Activated naive CD4-positive, alpha-beta T cell treated with anti-CD3 and anti-CD28 coated beads, Interleukin-2, amount 50 U/mL, for 24 hours (primary cell): ENCODE measurements around the gene MICB.
A peak's percentile ranks its signal among the peaks of the same experiment; 100 is the strongest.

Source experiments
- H3K27ac Mint-ChIP-seq: one replicate; pipeline ENCODE4 v1.8.0; 2021; ENCODE audit warnings: mild to moderate bottlenecking, mixed read lengths
- H3K27me3 Mint-ChIP-seq: one replicate; pipeline ENCODE4 v1.8.0; 2021; ENCODE audit warnings: mixed read lengths
- H3K36me3 Mint-ChIP-seq: one replicate; pipeline ENCODE4 v1.8.0; 2021; ENCODE audit warnings: mixed read lengths
- H3K4me1 Mint-ChIP-seq: one replicate; pipeline ENCODE4 v1.8.0; 2021; ENCODE audit warnings: mixed read lengths
- H3K4me3 Mint-ChIP-seq: one replicate; pipeline ENCODE4 v1.8.0; 2021; ENCODE audit warnings: mild to moderate bottlenecking, mixed read lengths
- H3K9me3 Mint-ChIP-seq: one replicate; pipeline ENCODE4 v1.8.0; 2021; ENCODE audit warnings: mixed read lengths

MICB gene

GRCh38 chr6:31558631-31559500 is 60.9 kb downstream of the MICB start:
- Mint-ChIP-seq H3K36me3 (peaks cover 25% of the 10 kb centered on the region), H3K9me3 (no peaks in the 10 kb centered on the region), H3K4me3 (peak overlapping the region; percentile 81), H3K27me3 (no peaks in the 10 kb centered on the region), H3K4me1 (peaks cover 76% of the 10 kb centered on the region), H3K27ac (peak overlapping the region; percentile 94)

- peak overlapping the region; percentile 81 for H3K4me3 Mint-ChIP-seq
- H3K27ac Mint-ChIP-seq = peak overlapping the region; percentile 94
- H3K9me3 Mint-ChIP-seq = no peaks in the 10 kb centered on the region
- peaks cover 77% of the 10 kb centered on the region for H3K4me1 Mint-ChIP-seq
- peaks cover 26% of the 10 kb centered on the region for H3K36me3 Mint-ChIP-seq
- no peaks in the 10 kb centered on the region for H3K27me3 Mint-ChIP-seq
Measured at GRCh38 chr6:31559606-31559957, 61.6 kb downstream of the MICB start.

GRCh38 chr6:31559958-31560696 is 62.2 kb downstream of the MICB start:
- Mint-ChIP-seq H3K27ac (peak overlapping the region; percentile 94), H3K4me1 (peaks cover 79% of the 10 kb centered on the region), H3K27me3 (no peaks in the 10 kb centered on the region), H3K36me3 (peaks cover 30% of the 10 kb centered on the region), H3K4me3 (peak overlapping the region; percentile 81), H3K9me3 (no peaks in the 10 kb centered on the region)

- H3K4me1 Mint-ChIP-seq = peaks cover 84% of the 10 kb centered on the region
- peak overlapping the region; percentile 81 for H3K4me3 Mint-ChIP-seq
- H3K27ac Mint-ChIP-seq = peak overlapping the region; percentile 94
- peaks cover 33% of the 10 kb centered on the region for H3K36me3 Mint-ChIP-seq
- no peaks in the 10 kb centered on the region for H3K9me3 Mint-ChIP-seq
- H3K27me3 Mint-ChIP-seq = no peaks in the 10 kb centered on the region
Measured at GRCh38 chr6:31560697-31561058, 62.7 kb downstream of the MICB start.
